HG03521 (cell line): ENCODE measurements around the gene PIAS1.

Source experiments
- ATAC-seq: cut with Tn5 transposase; IDR thresholded peaks from one replicate; pipeline ENCODE4 v1.9.1; 2021; ENCODE audit warnings: mild to moderate bottlenecking, moderate library complexity; ENCODE audit not compliant: unreplicated experiment

PIAS1 gene

DNA sequence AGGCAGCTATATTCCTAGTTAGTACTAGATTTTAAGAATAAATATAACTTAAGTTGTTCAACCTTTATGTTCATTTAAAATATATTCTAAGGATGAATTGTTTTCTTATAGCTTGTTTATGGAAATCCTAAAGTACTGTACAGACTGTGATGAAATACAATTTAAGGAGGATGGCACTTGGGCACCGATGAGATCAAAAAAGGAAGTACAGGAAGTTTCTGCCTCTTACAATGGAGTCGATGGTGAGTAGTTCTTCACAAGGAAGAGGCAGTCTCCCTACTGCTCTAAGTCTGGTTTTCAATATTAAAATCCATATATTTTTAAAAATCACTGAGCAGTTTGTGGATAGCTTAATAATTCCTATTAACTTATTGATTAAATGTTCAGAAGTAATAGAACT lies 121.4 kb downstream of the PIAS1 start:
- ATAC-seq = no peak

GRCh38 chr15:68176601-68177000 lies 122.5 kb downstream of the PIAS1 start:
- ATAC-seq = no peak

DNA sequence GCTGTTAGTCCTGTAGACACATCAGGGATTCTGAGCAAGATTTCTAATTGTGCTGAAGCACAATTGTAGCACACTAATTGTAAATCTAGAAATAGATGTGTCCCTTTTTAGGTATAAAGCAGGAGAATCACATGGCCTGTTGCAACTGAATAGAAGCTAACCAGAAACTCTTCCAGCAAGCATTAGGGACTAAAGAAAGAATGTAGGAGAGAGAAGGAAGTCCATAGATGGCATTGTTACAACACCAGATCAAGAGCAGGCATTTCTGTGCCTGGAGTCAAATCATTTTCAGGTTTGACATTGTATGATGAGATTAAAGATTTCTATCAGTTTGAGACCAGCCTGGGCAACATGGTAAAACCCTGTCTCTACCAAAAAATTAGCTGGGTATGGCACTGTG lies 123.6 kb downstream of the PIAS1 start:
- ATAC-seq = no peak

- ATAC-seq = no peak
These were observed 129.7 kb downstream of the PIAS1 start for GRCh38 chr15:68183616-68184315.

- no peak for ATAC-seq
These were observed 130.7 kb downstream of the PIAS1 start for GRCh38 chr15:68184616-68185480.

GRCh38 chr15:68186671-68187397 lies 132.7 kb downstream of the PIAS1 start:
- no peak for ATAC-seq

DNA sequence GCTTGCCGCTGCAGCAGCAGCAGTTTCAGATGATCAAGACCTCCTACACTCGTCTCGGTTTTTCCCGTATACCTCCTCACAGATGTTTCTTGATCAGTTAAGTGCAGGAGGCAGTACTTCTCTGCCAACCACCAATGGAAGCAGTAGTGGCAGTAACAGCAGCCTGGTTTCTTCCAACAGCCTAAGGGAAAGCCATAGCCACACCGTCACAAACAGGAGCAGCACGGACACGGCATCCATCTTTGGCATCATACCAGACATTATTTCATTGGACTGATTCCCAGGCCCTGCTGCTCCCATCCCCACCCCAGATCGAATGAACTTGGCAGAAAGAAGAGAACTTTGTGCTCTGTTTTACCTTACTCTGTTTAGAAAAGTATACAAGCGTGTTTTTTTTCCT lies 133.4 kb downstream of the PIAS1 start:
- ATAC-seq = no peak

- no peak for ATAC-seq
These were observed 134.5 kb downstream of the PIAS1 start for GRCh38 chr15:68188647-68189046.

GRCh38 chr15:68190048-68190447 lies 135.9 kb downstream of the PIAS1 start:
- ATAC-seq = no peak

- ATAC-seq = no peak
These were observed 137.4 kb downstream of the PIAS1 start for GRCh38 chr15:68191555-68191954.

- ATAC-seq = no peak
These were observed 138.0 kb downstream of the PIAS1 start for GRCh38 chr15:68192117-68192516.

DNA sequence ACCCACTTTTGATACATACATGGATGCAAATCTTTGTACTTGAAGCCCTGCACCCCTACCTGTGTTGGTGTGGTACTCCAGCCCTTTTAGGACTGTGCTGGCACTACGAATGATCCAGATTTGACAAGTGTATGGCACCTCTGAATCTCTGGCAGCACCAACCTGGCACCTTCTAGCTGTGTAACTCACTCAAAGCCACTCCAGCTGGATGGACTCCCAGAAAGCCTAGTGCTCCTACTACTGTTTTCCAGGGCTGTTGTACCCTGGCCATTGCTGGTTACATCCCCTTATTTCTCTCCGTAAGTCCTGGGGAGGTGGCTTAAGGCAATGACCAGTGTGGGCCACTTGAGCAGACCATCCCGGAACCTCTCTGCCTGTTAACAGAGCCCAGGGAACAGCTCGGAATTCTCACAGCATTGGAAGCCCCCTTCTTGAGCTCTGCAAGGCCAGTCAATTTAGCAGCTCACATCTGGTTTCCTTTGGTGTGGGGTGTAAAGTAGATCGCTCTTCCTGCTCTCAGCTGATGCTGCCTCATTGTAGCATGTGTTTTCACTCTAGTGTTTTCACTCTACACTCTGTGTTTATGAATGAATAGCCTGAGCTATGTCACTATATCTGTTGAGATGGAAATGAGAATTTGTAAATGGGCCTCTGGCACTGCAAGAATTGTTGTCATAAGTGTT lies 138.8 kb downstream of the PIAS1 start:
- no peak for ATAC-seq

DNA sequence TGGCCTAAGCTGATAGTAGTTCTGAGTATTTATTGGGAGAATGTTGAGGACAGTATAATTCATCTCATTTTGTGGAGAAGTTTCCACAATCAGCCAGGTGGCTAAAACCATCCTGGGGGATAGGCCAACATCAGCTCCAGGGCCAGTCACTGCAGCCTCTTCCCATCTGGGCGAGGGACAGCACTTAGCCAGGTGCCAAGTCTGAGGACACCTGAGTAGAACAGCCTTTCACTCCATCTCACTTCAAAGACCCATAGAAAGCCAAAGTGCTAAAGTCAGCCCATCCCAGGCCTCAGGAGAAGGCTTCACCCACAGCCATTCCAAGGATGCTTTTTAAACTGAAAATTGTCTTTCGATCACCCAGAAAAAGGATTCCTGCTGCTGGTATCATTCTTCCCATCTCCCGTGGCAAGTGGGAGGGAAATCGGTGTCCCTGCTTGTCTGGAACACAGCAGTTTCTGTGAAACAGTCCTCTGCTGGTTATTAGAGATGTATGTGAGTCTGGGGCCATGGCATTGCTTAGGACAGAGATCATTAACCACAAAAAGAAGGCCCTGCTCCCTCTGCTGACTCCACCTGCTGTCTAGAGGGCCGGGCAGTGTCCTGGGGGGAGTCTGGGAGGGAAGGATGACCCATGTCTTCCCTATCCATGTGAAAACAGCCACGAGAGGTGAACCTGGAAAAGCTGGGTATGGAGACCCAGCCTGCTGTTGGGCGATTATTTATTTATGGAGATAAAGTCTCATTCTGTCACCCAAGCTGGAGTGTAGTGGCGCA lies 141.4 kb downstream of the PIAS1 start:
- ATAC-seq = no peak

- ATAC-seq = no peak
These were observed 142.5 kb downstream of the PIAS1 start for GRCh38 chr15:68196445-68197169.

DNA sequence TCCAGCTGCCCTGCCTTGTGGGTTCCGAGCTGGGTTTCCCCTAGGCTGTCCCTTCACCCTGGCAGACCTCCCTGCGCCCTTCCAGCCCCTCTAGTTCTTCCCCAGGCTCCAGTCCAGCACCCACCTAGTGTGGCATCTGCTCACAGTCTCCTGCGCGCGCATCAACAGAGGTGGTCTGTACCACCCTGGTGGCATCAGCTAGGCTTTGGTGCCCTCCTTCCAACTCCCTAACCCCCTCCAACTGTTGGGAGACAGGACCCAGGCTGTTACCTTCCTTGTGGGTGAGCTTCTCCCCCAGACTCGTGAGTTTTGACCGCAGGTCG lies 143.0 kb downstream of the PIAS1 start:
- no peak for ATAC-seq

GRCh38 chr15:68197661-68198437 lies 143.7 kb downstream of the PIAS1 start:
- ATAC-seq = no peak

DNA sequence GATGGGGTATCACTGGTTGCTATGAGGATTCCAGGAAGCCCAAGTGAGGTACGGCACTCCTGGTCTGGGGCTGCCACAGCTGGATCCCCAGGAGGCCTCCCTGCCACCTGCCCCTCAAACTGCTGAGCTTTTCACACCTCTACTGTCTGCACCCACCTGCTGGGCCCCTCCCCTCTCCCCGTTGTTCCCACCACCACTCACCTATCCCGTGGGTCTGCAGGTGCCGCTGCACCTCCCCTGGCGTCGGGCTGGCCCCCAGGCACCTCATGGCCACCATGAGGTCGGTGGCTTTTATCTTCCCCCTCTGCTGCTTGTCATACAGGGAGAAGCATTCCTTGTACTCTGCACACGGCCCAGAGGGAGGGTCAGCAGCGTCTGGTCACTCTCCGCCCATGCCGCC lies 145.2 kb downstream of the PIAS1 start:
- no peak for ATAC-seq

GRCh38 chr15:68200016-68200861 lies 146.1 kb downstream of the PIAS1 start:
- no peak for ATAC-seq
